ENCODE results near the gene KLRF1. TPM values are rescaled to one million over a fixed set of nuclear protein-coding genes. Genes with fewer than 3 reads are reported as not detected.

KLRF1 gene
- total RNA-seq, 1 donor from 2014 or later = not detected

- no peaks in the 10 kb centered on the region for H3K27me3 Mint-ChIP-seq (ENCODE audit: low read depth, unreplicated experiment)
- H3K36me3 ChIP-seq (ENCODE audit: insufficient read depth, low read length) = no peaks in the 10 kb centered on the region
- H3K9ac ChIP-seq (ENCODE audit: low read length) = no peak overlapping the region
- peaks cover 3% of the 10 kb centered on the region for H3K27me3 ChIP-seq (ENCODE audit: insufficient read depth, low read length)
- H3K9me3 Mint-ChIP-seq (ENCODE audit: unreplicated experiment) = peaks cover 2% of the 10 kb centered on the region
- no peaks in the 10 kb centered on the region for H3K9me3 ChIP-seq (ENCODE audit: insufficient read depth, low read depth, low read length)
- H3K4me3 ChIP-seq (ENCODE audit: insufficient read depth, low read depth, low read length) = no peak overlapping the region
- H3K27ac Mint-ChIP-seq (ENCODE audit: unreplicated experiment) = no peak overlapping the region
- no peaks in the 10 kb centered on the region for H3K4me1 Mint-ChIP-seq (ENCODE audit: low read depth, unreplicated experiment)
- H3K4me2 ChIP-seq (ENCODE audit: low read length) = no peak overlapping the region
- H3K27ac ChIP-seq (ENCODE audit: low read depth, low read length) = no peak overlapping the region
- H3K4me1 ChIP-seq (ENCODE audit: insufficient read depth, low read length) = no peaks in the 10 kb centered on the region
- H3K36me3 Mint-ChIP-seq (ENCODE audit: low read depth, unreplicated experiment) = no peaks in the 10 kb centered on the region
- no peaks in the 10 kb centered on the region for H3K79me2 ChIP-seq (ENCODE audit: insufficient read depth, low read length)
- FAIRE-seq (no peak), DNase-seq (ENCODE audit: low read depth) (no peak)
- no peak overlapping the region for H2AFZ ChIP-seq (ENCODE audit: low read depth, low read length)
- TF ChIP-seq EZH2 (IDR thresholded peaks at IDR 0.05; ENCODE audit: insufficient read depth, low read length) (no peak), CTCF (IDR thresholded peaks at IDR 0.05; ENCODE audit: insufficient read depth, low read depth, low read length) (no peak)
- H3K4me3 Mint-ChIP-seq (ENCODE audit: unreplicated experiment) = no peak overlapping the region
- no peaks in the 10 kb centered on the region for H4K20me1 ChIP-seq (ENCODE audit: insufficient read depth, low read length)
These were observed 21.4 kb upstream of the KLRF1 start for GRCh38 chr12:9805883-9806282.

GRCh38 chr12:9806714-9807113, 20.6 kb upstream of the KLRF1 start:
- TF ChIP-seq EZH2 (IDR thresholded peaks at IDR 0.05; ENCODE audit: insufficient read depth, low read length) (no peak), CTCF (IDR thresholded peaks at IDR 0.05; ENCODE audit: insufficient read depth, low read depth, low read length) (no peak)
- H2AFZ ChIP-seq (ENCODE audit: low read depth, low read length) = no peak overlapping the region
- Mint-ChIP-seq H3K36me3 (ENCODE audit: low read depth, unreplicated experiment) (no peaks in the 10 kb centered on the region), H3K27me3 (ENCODE audit: low read depth, unreplicated experiment) (no peaks in the 10 kb centered on the region), H3K4me1 (ENCODE audit: low read depth, unreplicated experiment) (no peaks in the 10 kb centered on the region), H3K27ac (ENCODE audit: unreplicated experiment) (no peak overlapping the region), H3K4me3 (ENCODE audit: unreplicated experiment) (no peak overlapping the region), H3K9me3 (ENCODE audit: unreplicated experiment) (no peaks in the 10 kb centered on the region)
- no peak overlapping the region for H3K4me3 ChIP-seq (ENCODE audit: insufficient read depth, low read depth, low read length)
- FAIRE-seq = no peak
- H3K9me3 ChIP-seq (ENCODE audit: insufficient read depth, low read depth, low read length) = no peaks in the 10 kb centered on the region
- no peaks in the 10 kb centered on the region for H3K79me2 ChIP-seq (ENCODE audit: insufficient read depth, low read length)
- no peaks in the 10 kb centered on the region for H3K36me3 ChIP-seq (ENCODE audit: insufficient read depth, low read length)
- no peak for DNase-seq (ENCODE audit: low read depth)
- H3K4me2 ChIP-seq (ENCODE audit: low read length) = no peak overlapping the region
- no peaks in the 10 kb centered on the region for H3K4me1 ChIP-seq (ENCODE audit: insufficient read depth, low read length)
- H3K27ac ChIP-seq (ENCODE audit: low read depth, low read length) = no peak overlapping the region
- H4K20me1 ChIP-seq (ENCODE audit: insufficient read depth, low read length) = no peaks in the 10 kb centered on the region
- H3K27me3 ChIP-seq (ENCODE audit: insufficient read depth, low read length) = peaks cover 3% of the 10 kb centered on the region
- H3K9ac ChIP-seq (ENCODE audit: low read length) = no peak overlapping the region

- no peaks in the 10 kb centered on the region for H3K9me3 Mint-ChIP-seq (ENCODE audit: unreplicated experiment)
- Histone ChIP-seq H3K27ac (ENCODE audit: low read depth, low read length) (no peak overlapping the region), H3K9me3 (ENCODE audit: insufficient read depth, low read depth, low read length) (no peaks in the 10 kb centered on the region), H3K36me3 (ENCODE audit: insufficient read depth, low read length) (no peaks in the 10 kb centered on the region), H3K79me2 (ENCODE audit: insufficient read depth, low read length) (no peaks in the 10 kb centered on the region), H3K27me3 (ENCODE audit: insufficient read depth, low read length) (peaks cover 3% of the 10 kb centered on the region), H3K4me1 (ENCODE audit: insufficient read depth, low read length) (no peaks in the 10 kb centered on the region), H4K20me1 (ENCODE audit: insufficient read depth, low read length) (no peaks in the 10 kb centered on the region), H2AFZ (ENCODE audit: low read depth, low read length) (no peak overlapping the region), H3K9ac (ENCODE audit: low read length) (no peak overlapping the region), H3K4me3 (ENCODE audit: insufficient read depth, low read depth, low read length) (no peak overlapping the region), H3K4me2 (ENCODE audit: low read length) (no peak overlapping the region)
- H3K27ac Mint-ChIP-seq (ENCODE audit: unreplicated experiment) = no peak overlapping the region
- H3K36me3 Mint-ChIP-seq (ENCODE audit: low read depth, unreplicated experiment) = no peaks in the 10 kb centered on the region
- no peak for DNase-seq (ENCODE audit: low read depth)
- H3K4me1 Mint-ChIP-seq (ENCODE audit: low read depth, unreplicated experiment) = no peaks in the 10 kb centered on the region
- no peak for TF ChIP-seq CTCF (IDR thresholded peaks at IDR 0.05; ENCODE audit: insufficient read depth, low read depth, low read length)
- TF ChIP-seq EZH2 (IDR thresholded peaks at IDR 0.05; ENCODE audit: insufficient read depth, low read length) = no peak
- H3K4me3 Mint-ChIP-seq (ENCODE audit: unreplicated experiment) = no peak overlapping the region
- H3K27me3 Mint-ChIP-seq (ENCODE audit: low read depth, unreplicated experiment) = no peaks in the 10 kb centered on the region
- FAIRE-seq = no peak
These were observed 18.8 kb upstream of the KLRF1 start for GRCh38 chr12:9808504-9808903.
